Gastroesophageal sphincter (tissue), 4 donors: ENCODE data around the gene SMIM43. TPM values are rescaled to one million over a fixed set of nuclear protein-coding genes. Genes with fewer than 3 reads are reported as not detected.
"Not testable (repeated sequence)": the region's sequence is repeated elsewhere in the genome, so short reads cannot be mapped to it uniquely, and the experiment has no call there.

Experiments used
- ATAC-seq: fragments of 150-250 bp; one replicate; pipeline ENCODE4 v1.9.1; 2016; ENCODE audit warnings: mild to moderate bottlenecking, moderate library complexity
- H3K27ac ChIP-seq, 4 donors: fragments of 200-600 bp; sonication (generic) in 3 of 4; 1 replicate in 3 of 4; 2 replicates in 1 of 4; pipeline ENCODE4 v1.5.1; 2016 to 2019
- H3K27me3 ChIP-seq: fragments of 200-600 bp; sonication (generic); one replicate; pipeline ENCODE4 v1.5.1; 2019
- H3K36me3 ChIP-seq, 2 donors: fragments of 200-600 bp; sonication (generic); one replicate each; pipeline ENCODE4 v1.5.1; 2019; ENCODE audit warnings: control low read depth in 1 of 2
- H3K4me1 ChIP-seq, 3 donors: fragments of 200-600 bp; sonication (generic); 1 replicate in 2 of 3; 2 replicates in 1 of 3; pipeline ENCODE4 v1.5.1; 2016 to 2019; ENCODE audit warnings: control low read depth in 2 of 3
- H3K4me3 ChIP-seq, 2 donors: fragments of 200-600 bp; sonication (generic); one replicate each; pipeline ENCODE4 v1.5.1; 2019; ENCODE audit warnings: mild to moderate bottlenecking in 1 of 2, moderate library complexity in 1 of 2
- H3K9me3 ChIP-seq, 3 donors: fragments of 200-600 bp; sonication (generic); one replicate each; pipeline ENCODE4 v1.5.1; 2017 to 2019; ENCODE audit warnings: control low read depth in 2 of 3
- EP300 ChIP-seq: sonication (generic); formaldehyde crosslinking; IDR thresholded peaks from one replicate; pipeline ENCODE4 v1.6.1; 2017; ENCODE audit warnings: antibody characterized with exemption, mild to moderate bottlenecking
- POLR2A ChIP-seq, 2 donors: fragments of 450-650 bp; IDR thresholded peaks; one replicate each; pipeline ENCODE4 v1.6.1; 2017; ENCODE audit warnings: antibody characterized with exemption in 2 of 2, mild to moderate bottlenecking in 2 of 2, moderate library complexity in 1 of 2
- POLR2AphosphoS5 ChIP-seq: sonication (generic); formaldehyde crosslinking; IDR thresholded peaks from one replicate; pipeline ENCODE4 v1.6.1; 2017; ENCODE audit warnings: antibody characterized with exemption
- WGBS, 2 donors: methylation state at CpG; one replicate each; pipeline ENCODE4 v1.1.5; 2018; ENCODE audit warnings: low coverage in 1 of 2; 5-methylcytosine and 5-hydroxymethylcytosine counted together
- total RNA-seq, 4 donors: library from RNA; depleted of rRNA; stranded (reverse); fragments of >200 nt; gene quantifications; one replicate each; pipeline ENCODE4 v1.1.0, GENCODE V29; 2016
- TF ChIP-seq, protein P1 (sequence below), 4 experiments: fragments of 200-600 bp in 2 of 4; fragments of 450-650 bp in 2 of 4; sonication (generic) in 1 of 4; IDR thresholded peaks; one replicate each; pipeline ENCODE4 v1.5.1; 2017 to 2019; ENCODE audit warnings: antibody characterized with exemption in 4 of 4, mild to moderate bottlenecking in 2 of 4, moderate library complexity in 2 of 4

Gene SMIM43
- total RNA-seq, 4 donors from 2014 or later, result 0.39 to 2.3 (median 0.51) TPM

DNA sequence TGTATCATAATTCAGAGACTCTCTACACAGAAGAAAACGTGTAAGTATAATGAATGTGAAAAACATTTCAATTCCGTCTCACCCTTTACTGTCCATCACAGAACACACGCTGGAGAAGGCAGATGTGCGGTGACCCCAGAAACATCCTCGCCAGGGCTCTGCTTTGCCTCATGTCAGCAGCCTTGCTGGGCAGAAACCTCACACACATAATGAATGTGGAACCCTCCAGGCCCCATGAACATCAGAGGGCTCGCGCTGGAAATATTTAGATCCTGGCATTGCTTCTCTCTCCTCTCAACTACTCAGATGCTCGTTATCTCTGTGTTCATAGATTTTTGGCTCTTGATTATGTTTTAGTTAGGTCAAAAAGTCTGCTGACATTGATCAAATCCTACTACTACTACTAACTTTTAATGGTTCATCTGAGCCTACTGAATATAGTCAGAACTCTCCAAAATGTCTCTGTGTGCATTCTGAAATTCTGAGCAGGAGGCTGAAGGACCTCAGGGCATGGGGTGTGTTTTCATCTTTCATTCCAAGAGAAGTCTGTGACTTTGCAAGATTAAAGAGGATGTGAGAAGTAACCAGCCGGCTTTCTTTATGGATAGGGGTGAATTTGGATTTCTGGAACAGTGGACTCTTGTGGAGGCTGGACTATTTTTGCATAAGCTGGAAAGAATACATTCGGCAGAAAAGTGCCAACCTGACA is 27.0 kb downstream of the SMIM43 start:
- H3K27me3 ChIP-seq, result no peaks in the 10 kb centered on the region
- no peaks in the 10 kb centered on the region for H3K9me3 ChIP-seq
- no peak overlapping the region for H3K27ac ChIP-seq
- peak; percentile 24 for ATAC-seq
- no peak overlapping the region for H3K4me3 ChIP-seq
- no peaks in the 10 kb centered on the region for H3K36me3 ChIP-seq
- no peaks in the 10 kb centered on the region for H3K4me1 ChIP-seq
- TF ChIP-seq, protein P1, sequence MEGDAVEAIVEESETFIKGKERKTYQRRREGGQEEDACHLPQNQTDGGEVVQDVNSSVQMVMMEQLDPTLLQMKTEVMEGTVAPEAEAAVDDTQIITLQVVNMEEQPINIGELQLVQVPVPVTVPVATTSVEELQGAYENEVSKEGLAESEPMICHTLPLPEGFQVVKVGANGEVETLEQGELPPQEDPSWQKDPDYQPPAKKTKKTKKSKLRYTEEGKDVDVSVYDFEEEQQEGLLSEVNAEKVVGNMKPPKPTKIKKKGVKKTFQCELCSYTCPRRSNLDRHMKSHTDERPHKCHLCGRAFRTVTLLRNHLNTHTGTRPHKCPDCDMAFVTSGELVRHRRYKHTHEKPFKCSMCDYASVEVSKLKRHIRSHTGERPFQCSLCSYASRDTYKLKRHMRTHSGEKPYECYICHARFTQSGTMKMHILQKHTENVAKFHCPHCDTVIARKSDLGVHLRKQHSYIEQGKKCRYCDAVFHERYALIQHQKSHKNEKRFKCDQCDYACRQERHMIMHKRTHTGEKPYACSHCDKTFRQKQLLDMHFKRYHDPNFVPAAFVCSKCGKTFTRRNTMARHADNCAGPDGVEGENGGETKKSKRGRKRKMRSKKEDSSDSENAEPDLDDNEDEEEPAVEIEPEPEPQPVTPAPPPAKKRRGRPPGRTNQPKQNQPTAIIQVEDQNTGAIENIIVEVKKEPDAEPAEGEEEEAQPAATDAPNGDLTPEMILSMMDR (IDR thresholded peaks at IDR 0.05), result no peak
- TF ChIP-seq POLR2A (IDR thresholded peaks at IDR 0.05) (no peak), POLR2AphosphoS5 (no peak), EP300 (no peak)
- 47 to 53% methylated on average over 10 of the region's 10 CpGs for WGBS, 2 donors

DNA sequence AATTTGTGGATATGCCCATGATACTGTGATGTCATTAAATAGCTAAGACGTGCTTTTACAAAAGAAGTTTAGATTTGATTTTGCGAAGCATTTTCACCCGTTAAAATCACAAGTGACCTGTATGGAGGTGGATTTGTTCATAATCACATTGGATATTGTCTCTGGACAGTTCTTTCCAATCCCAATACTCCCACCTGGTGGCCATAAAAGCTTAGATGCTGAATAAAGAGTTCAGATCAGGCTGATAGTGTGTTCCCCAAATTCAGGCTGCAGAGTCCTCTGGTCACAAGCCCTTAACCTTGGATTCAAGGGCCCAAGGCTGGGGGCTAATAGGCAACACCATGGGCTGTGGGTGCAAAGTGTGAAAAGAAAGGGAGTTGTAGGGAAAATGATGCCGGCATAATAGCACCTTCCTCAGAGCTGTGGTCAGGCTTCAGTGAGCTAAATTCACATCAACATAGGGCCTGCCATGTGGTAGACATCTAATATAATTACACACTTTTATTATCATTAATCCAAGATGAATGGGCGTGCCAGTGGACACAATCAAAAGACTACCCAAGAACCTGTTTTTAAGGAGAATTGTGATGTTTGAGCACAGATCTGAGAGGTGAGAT is 28.1 kb downstream of the SMIM43 start:
- TF ChIP-seq, protein P1 (IDR thresholded peaks at IDR 0.05), result peak; percentile 23 to 62 (median 48)
- TF ChIP-seq POLR2A (IDR thresholded peaks at IDR 0.05) (no peak), EP300 (no peak), POLR2AphosphoS5 (no peak)
- Histone ChIP-seq H3K4me3 (no peak overlapping the region), H3K9me3 (no peaks in the 10 kb centered on the region), H3K27me3 (no peaks in the 10 kb centered on the region), H3K36me3 (no peaks in the 10 kb centered on the region), H3K4me1 (no peaks in the 10 kb centered on the region), H3K27ac (no peak overlapping the region)
- peak; percentile 52 for ATAC-seq
- 58% methylated on average over 1 to 5 of the region's 5 CpGs for WGBS, 2 donors

DNA sequence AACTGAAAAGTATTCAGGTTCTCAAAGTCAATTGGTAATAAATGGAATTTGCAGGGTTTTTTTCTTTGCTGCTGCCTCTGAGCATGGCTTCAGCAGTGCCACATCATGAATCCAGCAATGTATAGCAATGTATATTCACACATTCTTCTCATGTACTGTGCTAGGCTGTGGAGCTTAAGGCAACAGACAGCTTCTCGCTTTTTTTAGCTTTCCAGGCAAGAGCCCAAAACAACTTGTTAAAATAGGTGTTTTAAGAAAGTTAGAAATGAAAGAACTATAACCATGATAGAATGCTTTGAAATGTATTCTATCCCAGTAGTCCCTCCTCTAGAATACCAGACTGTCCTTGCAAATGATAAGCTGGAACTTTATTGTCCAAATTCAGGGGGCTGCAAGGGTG is 30.4 kb downstream of the SMIM43 start:
- no peaks in the 10 kb centered on the region for H3K9me3 ChIP-seq
- H3K27ac ChIP-seq, result no peak overlapping the region
- no peak for ATAC-seq
- H3K4me1 ChIP-seq, result no peaks in the 10 kb centered on the region
- 58 to 67% methylated on average over 1 of the region's 1 CpG for WGBS, 2 donors
- no peak for TF ChIP-seq POLR2AphosphoS5
- no peak for TF ChIP-seq EP300
- TF ChIP-seq POLR2A (IDR thresholded peaks at IDR 0.05), result no peak
- no peaks in the 10 kb centered on the region for H3K36me3 ChIP-seq
- H3K4me3 ChIP-seq, result no peak overlapping the region
- H3K27me3 ChIP-seq, result no peaks in the 10 kb centered on the region

DNA sequence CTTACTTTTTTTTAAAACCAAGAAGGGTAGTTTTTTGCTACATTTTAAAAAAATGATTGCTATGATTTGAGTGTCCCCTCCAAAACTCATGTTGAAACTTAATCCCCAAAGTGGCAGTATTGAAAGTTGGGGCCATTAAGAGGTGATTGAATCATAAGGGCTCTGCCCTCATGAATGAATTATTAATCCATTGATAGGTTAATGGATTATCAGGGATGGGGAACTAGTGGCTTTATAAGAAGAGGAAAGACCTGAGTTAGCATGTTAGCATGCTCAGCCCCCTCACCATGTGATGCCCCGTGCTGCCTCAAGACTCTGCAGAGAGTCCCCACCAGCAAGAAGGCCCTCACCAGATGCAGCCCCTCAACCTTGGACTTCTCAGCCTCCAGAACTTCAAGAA is 31.0 kb downstream of the SMIM43 start:
- WGBS, 2 donors, result 83 to 88% methylated on average over 1 of the region's 1 CpG
- ATAC-seq, result no peak
- H3K36me3 ChIP-seq, result no peaks in the 10 kb centered on the region
- H3K4me3 ChIP-seq, result no peak overlapping the region
- no peaks in the 10 kb centered on the region for H3K27me3 ChIP-seq
- no peaks in the 10 kb centered on the region for H3K9me3 ChIP-seq
- TF ChIP-seq, protein P1 (IDR thresholded peaks at IDR 0.05), result no peak
- TF ChIP-seq POLR2A (IDR thresholded peaks at IDR 0.05) (no peak), POLR2AphosphoS5 (no peak), EP300 (no peak)
- H3K4me1 ChIP-seq, result no peaks in the 10 kb centered on the region
- H3K27ac ChIP-seq, result no peak overlapping the region

DNA sequence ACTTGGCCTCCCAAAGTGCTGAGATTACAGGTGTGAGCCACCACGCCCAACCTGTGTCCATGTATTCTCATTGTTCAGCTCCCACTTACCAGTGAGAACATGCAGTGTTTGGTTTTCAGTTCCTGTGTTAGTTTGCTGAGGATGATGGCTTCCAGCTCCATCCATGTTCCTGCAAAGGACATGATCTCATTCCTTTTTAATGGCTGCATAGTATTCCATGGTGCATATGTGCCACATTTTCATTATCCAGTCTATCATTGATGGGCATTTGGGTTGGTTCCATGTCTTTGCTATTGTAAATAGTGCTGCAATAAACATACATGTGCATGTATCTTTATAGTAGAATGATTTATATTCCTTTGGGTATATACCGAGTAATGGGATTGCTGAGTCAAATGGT is 35.2 kb downstream of the SMIM43 start:
- not testable (repeated sequence) for H3K27ac ChIP-seq, H3K4me1 ChIP-seq, H3K9me3 ChIP-seq, H3K27me3 ChIP-seq, ATAC-seq, H3K4me3 ChIP-seq, H3K36me3 ChIP-seq
- WGBS, 2 donors, result 100% methylated on average over 1 to 2 of the region's 2 CpGs

DNA sequence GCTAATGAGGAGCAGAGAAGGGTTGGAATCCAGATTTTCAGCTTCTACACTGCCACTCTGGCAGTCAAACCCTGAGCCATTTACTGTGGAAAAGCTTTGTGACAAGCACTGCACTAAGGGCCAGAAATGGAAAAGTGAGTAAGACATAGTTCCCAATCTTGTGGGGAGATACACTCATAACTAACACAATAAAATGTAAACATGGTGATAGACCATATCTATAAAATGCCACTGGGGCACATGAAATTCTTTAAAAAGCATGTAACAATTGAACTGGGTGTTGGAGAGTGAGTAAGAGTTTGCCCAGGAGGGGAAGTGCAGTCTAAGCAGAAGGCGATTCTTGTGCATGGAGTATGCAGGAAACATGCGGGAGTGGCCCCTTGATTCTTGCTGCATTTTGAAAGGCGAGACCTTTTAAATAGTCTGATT is 36.2 kb downstream of the SMIM43 start:
- H3K27me3 ChIP-seq, result no peaks in the 10 kb centered on the region
- no peaks in the 10 kb centered on the region for H3K9me3 ChIP-seq
- no peak overlapping the region for H3K4me3 ChIP-seq
- ATAC-seq, result no peak
- H3K27ac ChIP-seq, result no peak overlapping the region
- no peaks in the 10 kb centered on the region for H3K36me3 ChIP-seq
- 88 to 93% methylated on average over 2 to 3 of the region's 3 CpGs for WGBS, 2 donors
- no peaks in the 10 kb centered on the region for H3K4me1 ChIP-seq
- TF ChIP-seq EP300 (no peak), POLR2A (IDR thresholded peaks at IDR 0.05) (no peak), POLR2AphosphoS5 (no peak)
- TF ChIP-seq, protein P1 (IDR thresholded peaks at IDR 0.05), result no peak
